ENCODE results near the gene ATL1. TPM values are rescaled to one million over a fixed set of nuclear protein-coding genes. Genes with fewer than 3 reads are reported as not detected.
A peak's percentile ranks its signal among the peaks of the same experiment; 100 is the strongest.
"Not testable (repeated sequence)": the region's sequence is repeated elsewhere in the genome, so short reads cannot be mapped to it uniquely, and the experiment has no call there.

Gene ATL1
- total RNA-seq, 1 donor from 2014 or later = 8.4 TPM

GRCh38 chr14:50551877-50552276 is 8.1 kb upstream of the ATL1 start:
- no peak for DNase-seq

GRCh38 chr14:50552796-50553195 is 7.1 kb upstream of the ATL1 start:
- intact Hi-C loops (cut with DNase I); H3K4me1 ChIP-seq; H3K9me3 ChIP-seq; DNase-seq; ATAC-seq; H3K36me3 ChIP-seq; H3K27me3 ChIP-seq (ENCODE audit: low read depth); H3K27ac ChIP-seq; H3K4me3 ChIP-seq: not testable (repeated sequence)

More at GRCh38 chr14:50551877-50552276, 8.1 kb upstream of the ATL1 start:
- no peak overlapping the region for H3K27ac ChIP-seq
- intact Hi-C loops (cut with DNase I) = no loop called here
- H3K9me3 ChIP-seq = no peaks in the 10 kb centered on the region
- no peaks in the 10 kb centered on the region for H3K27me3 ChIP-seq (ENCODE audit: low read depth)
- no peak for ATAC-seq
- H3K4me3 ChIP-seq = no peak overlapping the region
- no peaks in the 10 kb centered on the region for H3K4me1 ChIP-seq
- TF ChIP-seq CTCF (IDR thresholded peaks at IDR 0.05) = no peak
- H3K36me3 ChIP-seq = no peaks in the 10 kb centered on the region

GRCh38 chr14:50560931-50561285 is 963 bp downstream of the ATL1 start:
- peak overlapping the region; percentile 78 for H3K4me3 ChIP-seq
- ATAC-seq (peak; percentile 93 to 94), DNase-seq (peak; percentile 92)
- H3K36me3 ChIP-seq = no peaks in the 10 kb centered on the region
- no peaks in the 10 kb centered on the region for H3K27me3 ChIP-seq (ENCODE audit: low read depth)
- peak overlapping the region; percentile 91 for H3K27ac ChIP-seq
- peaks cover 18% of the 10 kb centered on the region for H3K4me1 ChIP-seq
- intact Hi-C loops (cut with DNase I) = no loop called here
- no peaks in the 10 kb centered on the region for H3K9me3 ChIP-seq
- TF ChIP-seq CTCF (IDR thresholded peaks at IDR 0.05) = no peak

- ATAC-seq = no peak
- no peak for TF ChIP-seq CTCF (IDR thresholded peaks at IDR 0.05)
- no peak for DNase-seq
- Histone ChIP-seq H3K27me3 (ENCODE audit: low read depth) (no peaks in the 10 kb centered on the region), H3K27ac (no peak overlapping the region), H3K9me3 (no peaks in the 10 kb centered on the region), H3K4me3 (no peak overlapping the region), H3K36me3 (no peaks in the 10 kb centered on the region), H3K4me1 (peaks cover 18% of the 10 kb centered on the region)
- intact Hi-C loops (cut with DNase I) = no loop called here
Observed at GRCh38 chr14:50562841-50563240, 2.9 kb downstream of the ATL1 start.

GRCh38 chr14:50569714-50570274 is 9.8 kb downstream of the ATL1 start:
- intact Hi-C loops (cut with DNase I) = no loop called here
- Histone ChIP-seq H3K36me3 (no peaks in the 10 kb centered on the region), H3K4me3 (no peak overlapping the region), H3K9me3 (peaks cover 23% of the 10 kb centered on the region), H3K4me1 (no peaks in the 10 kb centered on the region), H3K27ac (no peak overlapping the region), H3K27me3 (ENCODE audit: low read depth) (no peaks in the 10 kb centered on the region)
- TF ChIP-seq CTCF (IDR thresholded peaks at IDR 0.05) = no peak
- DNase-seq = no peak
- ATAC-seq = no peak

GRCh38 chr14:50573862-50574261 is 13.9 kb downstream of the ATL1 start:
- H3K4me3 ChIP-seq = no peak overlapping the region
- ATAC-seq (no peak), DNase-seq (no peak)
- peaks cover 23% of the 10 kb centered on the region for H3K9me3 ChIP-seq
- intact Hi-C loops (cut with DNase I) = no loop called here
- no peaks in the 10 kb centered on the region for H3K4me1 ChIP-seq
- H3K27ac ChIP-seq = no peak overlapping the region
- no peak for TF ChIP-seq CTCF (IDR thresholded peaks at IDR 0.05)
- no peaks in the 10 kb centered on the region for H3K36me3 ChIP-seq
- H3K27me3 ChIP-seq (ENCODE audit: low read depth) = no peaks in the 10 kb centered on the region

All from lower lobe of right lung (tissue), 2 donors.